ENCODE data around the gene TMPRSS13. TPM values are rescaled to one million over a fixed set of nuclear protein-coding genes. Genes with fewer than 3 reads are reported as not detected.

Gene TMPRSS13
- total and polyA plus RNA-seq, 2 donors, result 1.5 to 3.5 TPM

DNA sequence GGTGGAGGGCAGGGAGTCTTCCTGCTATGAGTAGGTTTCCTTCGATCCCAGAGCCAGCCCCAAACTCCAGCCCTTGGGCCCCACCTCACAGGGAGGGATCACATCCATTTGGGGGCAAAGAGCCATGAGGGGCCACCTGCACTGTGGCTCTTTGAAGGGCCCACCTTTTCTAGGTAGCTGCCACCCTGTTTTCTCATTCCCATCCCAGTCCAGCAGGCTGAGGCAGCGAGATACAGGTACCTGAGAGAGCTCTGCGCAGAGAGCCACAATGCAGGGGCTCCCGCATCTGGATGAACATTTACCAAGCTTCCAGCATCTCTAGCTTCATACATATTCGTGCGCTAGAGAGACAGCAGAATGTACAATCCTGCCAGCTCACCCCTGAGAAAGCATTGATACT is 69.1 kb downstream of the TMPRSS13 start:
- peaks cover 0 to 9% of the 10 kb centered on the region in 2 donors for H3K4me1 ChIP-seq (ENCODE audit: control insufficient read depth in 2 of 2, insufficient read depth in 2 of 2, low read length in 2 of 2)
- H3K36me3 ChIP-seq (ENCODE audit: control insufficient read depth in 2 of 2, insufficient read depth in 2 of 2, low read length in 1 of 2), result no peaks in the 10 kb centered on the region
- H3K4me3 ChIP-seq (ENCODE audit: low read length in 2 of 2), result no peak overlapping the region
- no peak for DNase-seq (ENCODE audit: low read depth in 6 of 9, low spot score in 9 of 9)
- WGBS, result 89% methylated on average over 6 of the region's 6 CpGs
- H3K27me3 ChIP-seq (ENCODE audit: control insufficient read depth in 2 of 2, insufficient read depth in 1 of 2, low read length in 1 of 2), result peaks cover 0 to 2% of the 10 kb centered on the region in 2 donors
- no peaks in the 10 kb centered on the region for H3K9me3 ChIP-seq (ENCODE audit: control insufficient read depth in 2 of 2, insufficient read depth in 1 of 2, low read length in 1 of 2)
- no peak overlapping the region for H3K27ac ChIP-seq (ENCODE audit: low read depth in 1 of 2, low read length in 1 of 2)

DNA sequence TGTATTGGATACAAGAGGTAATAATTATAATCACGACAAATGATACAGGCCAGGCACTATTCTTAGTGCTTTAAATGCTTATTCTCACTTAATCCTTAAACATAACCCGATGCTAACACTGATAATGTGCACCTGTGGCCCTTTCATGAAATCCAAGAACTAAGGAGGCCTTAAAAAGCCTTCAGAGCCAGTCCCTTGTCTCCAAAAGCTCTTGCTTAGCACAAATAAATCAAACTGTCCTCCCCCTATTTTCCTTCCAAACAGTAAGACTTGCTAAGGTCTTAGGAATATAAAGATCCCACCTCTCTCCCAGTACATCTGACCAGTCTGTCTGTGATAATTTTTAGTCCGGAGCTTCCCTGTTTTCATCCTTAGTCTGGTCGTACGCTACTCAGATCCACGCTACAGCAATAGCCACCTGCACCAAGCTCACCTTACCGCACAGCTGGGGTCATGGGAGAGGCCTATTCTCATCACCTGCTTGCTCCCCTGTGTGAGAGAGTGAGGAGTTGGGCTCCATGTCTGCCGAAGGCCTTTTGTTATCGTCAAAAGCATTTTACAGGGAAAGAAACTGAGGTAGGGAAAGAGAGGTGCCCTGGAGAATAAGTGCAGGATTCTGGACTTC is 69.6 kb downstream of the TMPRSS13 start:
- Histone ChIP-seq H3K9me3 (ENCODE audit: control insufficient read depth in 2 of 2, insufficient read depth in 1 of 2, low read length in 1 of 2) (no peaks in the 10 kb centered on the region), H3K4me1 (ENCODE audit: control insufficient read depth in 2 of 2, insufficient read depth in 2 of 2, low read length in 2 of 2) (peaks cover 0 to 9% of the 10 kb centered on the region in 2 donors), H3K27me3 (ENCODE audit: control insufficient read depth in 2 of 2, insufficient read depth in 1 of 2, low read length in 1 of 2) (peaks cover 0 to 2% of the 10 kb centered on the region in 2 donors), H3K4me3 (ENCODE audit: low read length in 2 of 2) (no peak overlapping the region), H3K27ac (ENCODE audit: low read depth in 1 of 2, low read length in 1 of 2) (no peak overlapping the region), H3K36me3 (ENCODE audit: control insufficient read depth in 2 of 2, insufficient read depth in 2 of 2, low read length in 1 of 2) (no peaks in the 10 kb centered on the region)
- DNase-seq (ENCODE audit: low read depth in 6 of 9, low spot score in 9 of 9), result no peak
- WGBS, result 92% methylated on average over 9 of the region's 9 CpGs

DNA sequence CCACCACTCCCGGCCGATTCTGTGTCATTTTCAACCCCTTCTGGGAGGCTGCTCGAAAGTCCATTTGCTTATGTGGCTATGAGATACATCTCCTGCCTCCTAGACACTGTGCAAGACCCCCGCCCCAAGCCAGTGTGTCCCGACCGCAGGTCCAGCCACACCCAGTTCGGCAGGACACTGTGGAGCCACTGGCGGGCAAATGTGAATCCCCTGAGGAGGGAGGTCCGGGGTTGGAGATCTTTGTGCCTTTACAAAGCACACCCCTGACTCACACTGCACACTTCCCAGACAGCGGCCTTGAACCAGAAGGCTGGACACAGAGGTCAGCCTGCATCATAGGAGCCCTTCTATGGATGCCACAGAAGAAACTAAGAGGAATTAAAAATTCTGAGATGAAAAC is 70.1 kb downstream of the TMPRSS13 start:
- H3K9me3 ChIP-seq (ENCODE audit: control insufficient read depth in 2 of 2, insufficient read depth in 1 of 2, low read length in 1 of 2), result no peaks in the 10 kb centered on the region
- no peak for DNase-seq (ENCODE audit: low read depth in 6 of 9, low spot score in 9 of 9)

DNA sequence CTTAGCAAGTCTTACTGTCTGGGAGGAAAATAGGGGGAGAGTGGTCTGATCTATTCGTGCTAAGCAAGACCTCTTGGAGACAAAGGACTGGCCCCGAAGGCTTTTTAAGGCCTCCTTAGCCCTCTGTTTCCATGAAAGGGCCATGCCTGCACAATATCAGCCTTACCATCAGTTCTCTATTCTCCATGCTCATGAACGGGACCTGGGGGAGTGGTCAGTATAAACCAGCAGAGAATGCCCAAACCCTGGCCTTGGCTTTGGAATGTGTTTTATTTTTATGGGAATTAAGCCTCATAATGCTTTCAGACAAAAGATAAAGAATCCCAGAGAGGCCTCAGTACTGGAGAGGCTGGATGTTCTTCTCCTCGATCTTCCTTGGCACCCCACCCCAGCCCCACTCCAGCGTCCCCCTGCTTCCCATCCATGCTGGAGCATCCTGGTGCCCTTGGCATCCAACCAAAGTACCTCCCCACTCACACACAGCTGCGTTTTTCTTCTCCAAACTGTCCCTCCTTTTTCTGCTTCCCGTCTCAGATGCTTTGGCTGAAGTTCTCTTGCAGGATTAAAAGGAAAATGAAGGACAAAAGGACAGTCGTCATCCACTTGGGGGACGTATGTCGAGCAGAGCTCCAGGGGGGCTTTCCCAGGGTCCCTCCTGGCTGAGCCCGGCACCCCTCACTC is 71.3 kb downstream of the TMPRSS13 start:
- H3K27ac ChIP-seq (ENCODE audit: low read depth in 1 of 2, low read length in 1 of 2), result no peak overlapping the region
- peaks cover 0 to 12% of the 10 kb centered on the region in 2 donors for H3K4me1 ChIP-seq (ENCODE audit: control insufficient read depth in 2 of 2, insufficient read depth in 2 of 2, low read length in 2 of 2)
- no peak overlapping the region for H3K4me3 ChIP-seq (ENCODE audit: low read length in 2 of 2)
- no peaks in the 10 kb centered on the region for H3K9me3 ChIP-seq (ENCODE audit: control insufficient read depth in 2 of 2, insufficient read depth in 1 of 2, low read length in 1 of 2)
- 95% methylated on average over 11 of the region's 11 CpGs for WGBS
- peaks cover 0 to 2% of the 10 kb centered on the region in 2 donors for H3K27me3 ChIP-seq (ENCODE audit: control insufficient read depth in 2 of 2, insufficient read depth in 1 of 2, low read length in 1 of 2)
- no peaks in the 10 kb centered on the region for H3K36me3 ChIP-seq (ENCODE audit: control insufficient read depth in 2 of 2, insufficient read depth in 2 of 2, low read length in 1 of 2)
- DNase-seq (ENCODE audit: low read depth in 6 of 9, low spot score in 9 of 9), result no peak

More for the DNA sequence above, 70.1 kb downstream of the TMPRSS13 start:
- Histone ChIP-seq H3K4me1 (ENCODE audit: control insufficient read depth in 2 of 2, insufficient read depth in 2 of 2, low read length in 2 of 2) (peaks cover 0 to 11% of the 10 kb centered on the region in 2 donors), H3K36me3 (ENCODE audit: control insufficient read depth in 2 of 2, insufficient read depth in 2 of 2, low read length in 1 of 2) (no peaks in the 10 kb centered on the region), H3K4me3 (ENCODE audit: low read length in 2 of 2) (no peak overlapping the region), H3K27me3 (ENCODE audit: control insufficient read depth in 2 of 2, insufficient read depth in 1 of 2, low read length in 1 of 2) (peaks cover 0 to 2% of the 10 kb centered on the region in 2 donors), H3K27ac (ENCODE audit: low read depth in 1 of 2, low read length in 1 of 2) (no peak overlapping the region)
- 92% methylated on average over 10 of the region's 10 CpGs for WGBS

DNA sequence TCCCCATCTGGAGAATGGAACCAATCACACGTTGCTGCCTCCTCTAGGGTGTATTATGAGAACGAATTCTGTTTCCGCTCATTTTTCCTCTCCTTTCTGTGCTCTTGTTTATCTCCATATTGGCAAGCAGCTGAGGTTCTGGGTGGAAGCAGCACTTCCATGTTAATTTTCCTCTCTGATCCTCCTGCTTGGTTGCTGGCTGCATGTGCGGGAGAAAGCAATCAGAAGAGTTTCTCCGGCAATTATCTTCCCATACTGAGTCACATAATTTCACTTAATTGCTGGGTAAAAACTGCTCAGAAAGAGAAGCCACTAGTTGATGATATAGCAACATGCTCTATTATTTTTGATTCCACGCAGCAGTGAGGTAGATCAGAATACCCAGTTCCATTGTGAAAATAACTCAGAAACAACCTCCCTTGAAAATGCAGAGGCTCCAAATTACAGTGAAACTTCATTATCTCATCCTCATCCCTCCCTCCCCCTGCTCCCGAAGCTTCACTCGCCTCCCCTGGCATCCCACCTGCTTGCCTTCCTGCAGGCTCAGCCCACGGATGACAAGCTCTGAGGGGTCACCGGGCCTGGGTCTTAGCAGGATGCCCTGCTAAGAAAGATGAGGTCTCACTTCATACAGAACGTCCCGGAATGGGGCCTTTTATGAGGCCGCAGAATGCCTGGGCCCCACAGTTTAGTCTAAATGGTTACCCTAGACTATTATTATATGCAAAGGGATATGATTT is 73.1 kb downstream of the TMPRSS13 start:
- Histone ChIP-seq H3K4me1 (ENCODE audit: control insufficient read depth in 2 of 2, insufficient read depth in 2 of 2, low read length in 2 of 2) (peaks cover 0 to 3% of the 10 kb centered on the region in 2 donors), H3K4me3 (ENCODE audit: low read length in 2 of 2) (no peak overlapping the region), H3K27me3 (ENCODE audit: control insufficient read depth in 2 of 2, insufficient read depth in 1 of 2, low read length in 1 of 2) (peaks cover 0 to 2% of the 10 kb centered on the region in 2 donors), H3K27ac (ENCODE audit: low read depth in 1 of 2, low read length in 1 of 2) (no peak overlapping the region), H3K36me3 (ENCODE audit: control insufficient read depth in 2 of 2, insufficient read depth in 2 of 2, low read length in 1 of 2) (no peaks in the 10 kb centered on the region), H3K9me3 (ENCODE audit: control insufficient read depth in 2 of 2, insufficient read depth in 1 of 2, low read length in 1 of 2) (no peaks in the 10 kb centered on the region)
- no peak for DNase-seq (ENCODE audit: low read depth in 6 of 9, low spot score in 9 of 9)
- 97% methylated on average over 13 of the region's 13 CpGs for WGBS

DNA sequence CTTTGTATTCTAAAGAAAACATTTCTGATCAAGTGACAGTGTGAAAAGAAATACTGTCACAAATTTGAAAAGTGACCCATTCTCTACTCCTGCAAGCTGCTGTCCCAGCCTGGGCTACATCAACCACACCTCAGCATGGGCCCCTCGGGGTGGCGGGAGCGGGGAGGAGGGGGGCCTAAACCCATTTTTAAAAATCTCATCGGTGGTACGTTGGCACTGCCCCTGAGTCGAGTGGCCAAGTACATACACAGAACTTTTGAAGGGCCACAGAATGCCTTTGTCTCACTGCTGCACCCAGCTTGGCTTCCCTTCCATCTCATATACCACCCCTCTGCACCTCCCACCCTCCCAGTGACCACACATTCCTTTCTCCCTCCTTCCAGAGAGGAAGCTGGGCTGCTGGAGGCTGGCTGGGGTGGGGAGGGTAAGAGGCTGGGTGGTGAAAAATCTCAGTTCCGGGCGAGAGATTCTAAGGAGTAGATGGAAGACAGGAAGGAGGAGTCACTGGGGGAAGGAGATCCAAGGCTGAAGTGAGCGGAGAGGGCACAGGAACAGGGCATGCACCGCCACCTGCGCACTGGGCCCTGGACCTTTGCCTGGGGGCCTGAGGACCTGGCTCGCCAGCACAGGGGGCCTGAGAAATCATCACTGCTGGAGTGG is 73.9 kb downstream of the TMPRSS13 start:
- Histone ChIP-seq H3K9me3 (ENCODE audit: control insufficient read depth in 2 of 2, insufficient read depth in 1 of 2, low read length in 1 of 2) (no peaks in the 10 kb centered on the region), H3K4me3 (ENCODE audit: low read length in 2 of 2) (no peak overlapping the region), H3K27me3 (ENCODE audit: control insufficient read depth in 2 of 2, insufficient read depth in 1 of 2, low read length in 1 of 2) (peaks cover 0 to 2% of the 10 kb centered on the region in 2 donors), H3K27ac (ENCODE audit: low read depth in 1 of 2, low read length in 1 of 2) (no peak overlapping the region), H3K4me1 (ENCODE audit: control insufficient read depth in 2 of 2, insufficient read depth in 2 of 2, low read length in 2 of 2) (peaks cover 0 to 3% of the 10 kb centered on the region in 2 donors), H3K36me3 (ENCODE audit: control insufficient read depth in 2 of 2, insufficient read depth in 2 of 2, low read length in 1 of 2) (no peaks in the 10 kb centered on the region)
- no peak for DNase-seq (ENCODE audit: low read depth in 6 of 9, low spot score in 9 of 9)
- 95% methylated on average over 12 of the region's 12 CpGs for WGBS

DNA sequence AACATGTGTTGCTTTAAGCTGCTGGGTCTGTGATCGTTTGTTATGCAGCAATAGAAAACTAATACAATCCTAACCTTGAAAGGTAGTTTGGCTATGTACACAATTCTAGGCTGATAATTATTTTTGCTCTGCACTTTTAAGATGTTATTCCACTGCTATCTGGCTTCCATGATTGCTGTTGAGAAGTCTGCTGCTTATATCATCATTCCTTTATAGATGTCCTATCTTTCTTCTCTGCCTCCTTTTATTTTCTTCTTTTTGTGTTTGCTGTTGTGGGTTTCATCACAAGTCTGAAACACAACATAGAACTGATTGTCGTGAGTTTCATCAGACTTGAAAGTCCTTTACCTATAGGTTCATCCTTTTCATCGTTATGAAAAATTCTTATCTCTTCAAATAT is 76.9 kb downstream of the TMPRSS13 start:
- no peak overlapping the region for H3K4me3 ChIP-seq (ENCODE audit: low read length in 2 of 2)
- no peaks in the 10 kb centered on the region for H3K9me3 ChIP-seq (ENCODE audit: control insufficient read depth in 2 of 2, insufficient read depth in 1 of 2, low read length in 1 of 2)
- 81% methylated on average over 3 of the region's 3 CpGs for WGBS
- no peaks in the 10 kb centered on the region for H3K27me3 ChIP-seq (ENCODE audit: control insufficient read depth in 2 of 2, insufficient read depth in 1 of 2, low read length in 1 of 2)
- no peak overlapping the region for H3K27ac ChIP-seq (ENCODE audit: low read depth in 1 of 2, low read length in 1 of 2)
- no peak for DNase-seq (ENCODE audit: low read depth in 6 of 9, low spot score in 9 of 9)
- H3K4me1 ChIP-seq (ENCODE audit: control insufficient read depth in 2 of 2, insufficient read depth in 2 of 2, low read length in 2 of 2), result peaks cover 0 to 3% of the 10 kb centered on the region in 2 donors
- no peaks in the 10 kb centered on the region for H3K36me3 ChIP-seq (ENCODE audit: control insufficient read depth in 2 of 2, insufficient read depth in 2 of 2, low read length in 1 of 2)

DNA sequence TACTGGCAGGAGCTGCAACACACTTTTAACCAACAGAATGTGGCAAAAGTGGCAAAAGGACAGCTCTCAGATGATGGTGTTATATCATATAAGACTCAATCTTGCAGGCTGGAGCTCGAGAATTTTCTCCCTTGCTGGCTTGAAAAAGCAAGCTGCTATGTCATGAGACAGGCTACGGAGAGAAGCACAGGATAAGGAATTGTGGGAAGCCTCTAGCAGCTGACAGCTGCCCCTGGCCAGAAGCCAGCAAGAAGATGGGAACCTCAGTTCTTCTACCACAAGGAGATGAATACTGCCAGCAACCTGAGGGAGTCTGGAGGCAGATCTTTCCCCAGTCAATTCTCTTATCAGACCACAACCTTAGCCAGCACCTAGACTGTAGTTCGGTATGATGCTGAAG is 77.3 kb downstream of the TMPRSS13 start:
- Histone ChIP-seq H3K4me3 (ENCODE audit: low read length in 2 of 2) (no peak overlapping the region), H3K27ac (ENCODE audit: low read depth in 1 of 2, low read length in 1 of 2) (no peak overlapping the region), H3K36me3 (ENCODE audit: control insufficient read depth in 2 of 2, insufficient read depth in 2 of 2, low read length in 1 of 2) (no peaks in the 10 kb centered on the region), H3K4me1 (ENCODE audit: control insufficient read depth in 2 of 2, insufficient read depth in 2 of 2, low read length in 2 of 2) (peaks cover 0 to 3% of the 10 kb centered on the region in 2 donors), H3K9me3 (ENCODE audit: control insufficient read depth in 2 of 2, insufficient read depth in 1 of 2, low read length in 1 of 2) (no peaks in the 10 kb centered on the region), H3K27me3 (ENCODE audit: control insufficient read depth in 2 of 2, insufficient read depth in 1 of 2, low read length in 1 of 2) (no peaks in the 10 kb centered on the region)
- no peak for DNase-seq (ENCODE audit: low read depth in 6 of 9, low spot score in 9 of 9)
- 57% methylated on average over 3 of the region's 3 CpGs for WGBS

All from thymus (tissue), 11 donors.